ENCODE results near the gene UNCX.

GRCh38 chr7:1275451-1276381 is 43.0 kb downstream of the UNCX start:
- no peak for TF ChIP-seq CTCF (IDR thresholded peaks at IDR 0.05)
- no peak for TF ChIP-seq POLR2A (IDR thresholded peaks at IDR 0.05)
